GM18498 (cell line): Measurements from ENCODE around the gene TRUB1.
"Not testable (repeated sequence)": the region's sequence is repeated elsewhere in the genome, so short reads cannot be mapped to it uniquely, and the experiment has no call there.

Experiments
- ATAC-seq: cut with Tn5 transposase; IDR thresholded peaks from one replicate; pipeline ENCODE4 v1.9.1; 2021; ENCODE audit warnings: mild to moderate bottlenecking, moderate library complexity; ENCODE audit not compliant: unreplicated experiment

TRUB1 gene

DNA sequence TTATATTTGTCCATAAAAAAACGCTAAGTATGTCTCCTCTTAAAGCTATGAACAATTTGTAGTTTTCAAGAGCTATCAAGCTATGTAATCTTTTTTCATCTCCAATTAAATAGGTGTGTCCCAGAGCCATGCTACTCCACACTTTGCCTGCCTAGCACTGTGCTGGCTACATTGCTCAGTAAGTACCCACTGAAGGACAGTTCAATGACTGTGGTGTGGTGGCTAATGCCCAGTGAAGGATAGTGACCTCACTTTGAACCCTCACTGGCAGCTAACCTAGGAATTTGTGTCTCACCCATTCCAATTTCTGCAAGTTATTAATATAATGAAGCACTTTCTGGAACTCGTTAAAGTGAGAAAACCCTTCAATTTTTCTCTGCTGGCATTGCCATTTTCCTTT lies 14.4 kb upstream of the TRUB1 start:
- no peak for ATAC-seq

DNA sequence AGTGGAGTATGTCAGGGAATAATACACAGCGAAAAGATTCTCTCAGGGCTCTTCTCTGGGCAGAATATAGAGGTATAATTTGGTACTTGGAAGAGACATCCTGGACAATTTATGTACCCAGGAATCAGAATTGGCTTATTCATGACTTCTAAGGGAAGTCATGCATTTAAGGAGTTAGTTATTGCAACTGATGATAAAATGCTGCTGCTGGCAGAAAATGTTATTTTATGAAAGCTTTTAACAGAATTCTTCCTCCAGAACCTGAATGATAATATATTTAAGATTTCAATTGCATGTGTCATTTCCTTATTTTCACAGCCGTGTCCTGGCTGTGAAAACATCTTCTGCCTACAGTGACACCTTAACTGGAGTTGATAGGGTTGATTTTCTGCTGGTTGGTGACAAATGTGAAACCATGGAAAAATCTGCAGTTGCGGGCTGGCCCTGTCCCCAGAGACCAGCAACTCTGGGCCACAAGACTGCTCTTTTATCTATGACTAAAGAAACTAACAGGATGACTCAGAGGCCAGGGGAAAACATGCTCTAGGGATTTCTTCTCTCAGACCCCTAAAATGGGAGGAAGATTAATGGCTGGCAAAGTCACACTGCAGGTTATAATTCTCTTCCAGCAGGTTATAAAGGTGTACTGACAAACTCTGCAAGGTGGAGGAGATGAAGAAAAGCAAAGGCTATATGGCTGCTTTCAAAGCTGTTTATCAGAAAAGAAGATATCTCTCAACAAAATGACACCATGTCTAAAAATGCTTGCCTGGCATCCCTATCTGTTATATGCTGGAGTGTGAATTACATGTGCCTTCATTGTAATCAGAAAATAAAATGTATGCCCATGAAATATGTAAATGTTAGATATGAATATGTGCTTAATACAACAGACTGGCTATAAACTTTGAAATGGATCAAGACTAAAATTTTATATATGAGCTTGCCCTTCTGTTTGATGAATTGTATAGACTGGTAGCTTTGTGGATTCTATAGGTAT lies 12.1 kb upstream of the TRUB1 start:
- ATAC-seq: peak; percentile 83

DNA sequence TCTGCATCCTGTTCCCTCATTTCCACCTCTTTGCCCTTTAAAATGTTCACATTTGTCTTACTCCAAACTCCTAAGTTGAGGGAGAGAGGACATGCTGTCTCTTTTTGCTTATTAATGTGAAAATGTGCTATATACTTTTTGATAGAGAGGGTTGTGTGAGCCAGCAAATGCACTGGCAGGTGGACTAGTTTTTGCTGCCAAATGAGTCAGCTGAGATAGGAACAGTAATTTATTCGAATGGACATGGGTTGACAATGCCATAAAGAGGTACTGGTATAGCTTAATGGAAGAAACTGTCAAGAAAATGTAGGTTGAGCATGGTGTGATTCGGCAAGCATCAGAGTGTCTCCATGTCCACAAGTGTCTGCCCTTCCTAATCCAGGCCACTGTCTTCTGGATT lies 9.2 kb upstream of the TRUB1 start:
- ATAC-seq: no peak

DNA sequence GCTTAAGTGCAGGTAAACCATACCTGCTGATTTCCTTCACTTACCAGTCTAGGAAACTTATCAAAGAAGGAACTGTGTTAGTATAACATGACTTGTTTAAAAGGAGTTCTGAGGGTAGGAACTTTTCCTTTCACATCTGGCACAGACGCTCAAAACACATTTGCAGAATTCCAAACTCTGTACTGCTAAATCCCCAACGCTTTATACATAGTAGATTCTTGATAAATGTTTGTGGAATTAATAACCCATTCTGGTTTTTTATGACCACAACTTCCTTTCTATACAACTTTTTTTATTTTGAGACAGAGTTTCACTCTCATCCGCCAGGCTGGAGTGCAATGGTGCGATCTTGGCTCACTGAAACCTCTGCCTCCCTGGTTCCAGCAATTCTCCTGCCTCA lies 7.7 kb upstream of the TRUB1 start:
- ATAC-seq: no peak

DNA sequence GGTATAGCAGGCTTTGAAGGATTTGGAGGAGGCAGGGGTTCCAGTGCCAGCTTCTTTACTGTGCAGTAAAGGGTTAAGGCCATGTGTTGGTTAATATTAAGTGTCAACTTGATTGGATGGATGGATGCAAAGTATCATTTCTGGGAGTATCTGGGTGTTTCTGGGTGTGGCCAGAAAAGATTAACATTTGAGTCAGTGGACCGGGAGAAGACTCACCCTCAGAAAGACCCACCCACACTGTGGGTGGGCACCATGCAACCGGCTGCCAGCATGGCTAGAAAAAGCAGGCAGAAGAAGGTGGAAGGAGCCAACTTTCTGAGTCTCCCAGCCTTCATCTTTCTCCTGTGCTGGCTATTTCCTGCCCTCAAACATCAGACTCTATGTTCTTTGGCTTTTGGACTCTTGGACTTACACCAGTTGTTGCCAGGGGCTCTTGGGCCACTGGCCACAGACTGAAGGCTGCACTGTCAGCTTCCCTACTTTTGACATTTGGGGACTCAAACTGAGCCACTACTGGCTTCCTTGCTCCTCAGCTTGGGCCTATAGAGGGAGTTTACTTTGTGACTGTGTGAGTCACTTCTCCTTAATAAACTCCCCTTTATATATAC lies 6.8 kb upstream of the TRUB1 start:
- no peak for ATAC-seq

DNA sequence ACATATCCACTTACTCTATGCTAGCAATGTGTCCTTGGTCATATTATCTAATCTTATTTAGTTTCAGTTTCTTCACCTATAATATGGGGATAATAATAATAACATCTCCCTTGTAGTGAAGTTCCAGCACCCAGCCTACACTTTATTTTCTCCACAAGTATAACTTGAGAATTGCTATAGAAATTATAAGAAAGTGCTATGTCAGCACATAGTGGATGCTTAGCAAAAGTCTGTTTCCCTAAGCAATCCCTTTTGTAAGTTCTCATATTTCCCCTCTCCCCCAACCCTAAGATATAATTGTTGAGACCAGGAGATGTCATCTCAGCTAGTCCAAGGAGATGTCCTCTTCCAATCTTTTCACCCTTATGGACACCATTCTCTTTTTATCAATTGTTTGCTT lies 5.8 kb upstream of the TRUB1 start:
- no peak for ATAC-seq

DNA sequence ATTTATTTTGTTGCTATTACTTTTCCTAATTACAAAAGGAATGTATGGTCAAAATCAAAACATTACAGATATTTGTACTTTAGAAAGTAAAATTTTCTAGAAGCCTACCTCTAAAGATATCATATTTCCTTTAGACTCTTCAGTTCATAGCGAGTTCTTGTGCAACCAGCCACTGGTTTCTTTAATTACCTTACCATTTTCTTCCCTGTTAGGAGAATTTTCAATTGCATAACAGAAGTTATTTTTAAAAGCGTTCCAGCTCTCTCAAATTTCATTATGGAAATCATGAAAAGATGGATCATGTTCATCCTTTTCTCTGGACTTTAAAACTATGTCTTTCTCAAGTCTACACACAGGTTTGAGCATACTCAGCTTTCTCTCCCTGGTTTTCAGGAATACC lies 5.0 kb upstream of the TRUB1 start:
- ATAC-seq: no peak

DNA sequence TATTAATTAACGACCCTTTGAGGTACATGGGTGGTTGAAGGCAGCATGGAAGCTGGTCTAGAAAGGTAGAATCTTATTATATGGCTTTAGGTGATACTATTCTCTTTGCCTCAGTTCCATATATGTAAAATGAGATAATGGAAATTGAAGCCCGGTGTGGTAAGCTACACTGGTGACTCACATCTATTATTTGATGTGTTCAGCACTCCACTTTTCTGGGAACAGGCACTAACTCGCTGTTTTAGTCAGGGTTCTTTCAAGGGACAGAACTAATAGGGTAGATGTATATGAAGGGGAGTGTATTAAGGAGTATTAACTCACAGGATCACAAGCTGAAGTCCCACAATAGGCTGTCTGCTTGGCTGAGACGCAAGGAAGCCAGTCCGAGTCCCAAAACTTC lies 4.4 kb upstream of the TRUB1 start:
- ATAC-seq: no peak

GRCh38 chr10:114933995-114934394 lies 4.0 kb upstream of the TRUB1 start:
- ATAC-seq: not testable (repeated sequence)

DNA sequence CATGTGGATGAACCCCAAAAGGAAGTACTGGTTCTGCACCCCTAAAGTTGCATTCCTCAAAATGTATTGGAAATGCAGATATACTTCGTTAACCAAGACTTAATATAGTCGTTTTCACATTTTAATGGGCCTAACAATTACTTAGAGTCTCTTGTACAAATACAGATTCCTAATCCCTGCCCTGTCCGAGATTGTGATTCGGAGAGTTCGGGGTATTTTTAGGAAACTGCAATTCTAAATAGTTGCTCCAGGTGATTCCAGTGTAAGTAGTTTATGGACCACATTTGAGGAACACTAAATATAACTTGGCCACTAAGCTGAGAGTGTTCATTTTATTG lies 830 bp downstream of the TRUB1 start:
- no peak for ATAC-seq

- ATAC-seq: no peak
Observed at GRCh38 chr10:114940735-114941134, 2.7 kb downstream of the TRUB1 start.

GRCh38 chr10:114943000-114943399 lies 5.0 kb downstream of the TRUB1 start:
- no peak for ATAC-seq

DNA sequence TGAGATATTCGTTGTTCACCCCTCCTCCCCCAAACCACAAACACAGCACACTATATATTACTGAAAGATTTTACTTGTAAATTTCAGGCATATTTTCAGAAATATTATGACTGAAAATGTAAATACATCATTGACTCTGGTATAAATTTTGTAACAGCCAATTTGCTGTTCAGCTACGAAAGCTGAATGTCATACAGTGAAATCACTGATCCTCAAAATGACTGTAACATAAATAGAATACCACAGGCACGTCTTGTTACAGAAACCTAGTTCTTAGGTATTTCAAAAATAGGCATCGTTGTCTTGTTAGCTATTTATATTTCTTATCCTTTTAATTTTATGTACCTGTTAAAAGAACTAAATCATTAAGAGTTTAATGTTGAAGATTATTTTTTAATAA lies 15.1 kb downstream of the TRUB1 start:
- peak; percentile 61 for ATAC-seq

DNA sequence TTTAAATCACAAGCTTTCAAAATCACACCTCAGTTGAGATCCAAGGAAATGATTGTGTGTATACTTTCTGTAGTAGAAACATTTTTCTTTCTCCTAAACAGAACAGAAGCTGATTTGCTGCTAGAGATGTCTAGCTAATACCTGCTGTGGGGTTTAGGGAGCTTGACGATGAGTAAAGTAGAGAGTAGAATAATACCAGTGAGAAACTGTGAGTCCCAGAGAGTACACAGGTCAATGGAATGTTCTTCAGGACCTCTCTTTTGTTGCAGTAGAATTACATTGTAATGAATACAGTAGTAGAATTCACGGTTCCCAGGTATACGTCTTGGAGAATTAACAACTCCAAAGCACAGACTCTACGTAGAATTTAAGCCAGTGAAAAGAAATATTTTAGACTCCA lies 18.0 kb downstream of the TRUB1 start:
- ATAC-seq: no peak

GRCh38 chr10:114956466-114956865 lies 18.5 kb downstream of the TRUB1 start:
- ATAC-seq: no peak

DNA sequence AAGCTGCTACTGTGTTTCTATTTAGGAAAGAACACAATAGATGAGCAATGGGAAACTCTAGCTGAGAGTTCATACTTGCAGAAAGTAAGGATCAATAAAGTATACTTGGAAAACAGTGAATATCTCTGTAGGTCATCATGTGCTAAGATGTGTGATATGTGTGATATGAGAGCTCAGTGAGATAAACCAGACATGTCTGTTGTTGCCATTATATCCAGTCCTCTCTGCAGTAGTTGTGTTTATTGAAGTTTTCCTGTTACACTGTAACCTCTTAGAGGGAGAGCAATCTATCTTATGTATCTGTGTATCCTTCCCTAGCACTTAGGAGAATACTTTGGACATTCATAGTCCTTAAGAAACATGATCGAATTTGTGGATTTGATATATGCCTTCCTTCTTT lies 19.1 kb downstream of the TRUB1 start:
- ATAC-seq: no peak

DNA sequence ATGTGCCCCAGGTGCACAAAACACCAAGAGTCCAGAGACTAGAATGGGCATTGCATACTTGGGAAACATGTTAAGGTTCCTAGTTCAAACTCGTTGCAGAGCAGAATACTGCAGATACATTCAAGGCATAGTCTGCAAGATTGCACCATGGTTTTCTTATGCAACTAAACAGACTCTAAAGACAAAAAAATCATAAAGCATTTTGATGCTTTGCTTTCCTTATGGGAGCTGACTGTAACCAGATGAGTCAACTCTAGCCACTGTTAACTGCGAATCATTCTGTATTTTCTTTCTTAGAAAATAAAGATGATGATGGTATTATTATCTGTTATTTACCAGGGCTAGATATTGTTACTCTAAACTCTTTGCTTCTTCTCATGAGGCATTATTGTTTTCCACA lies 19.7 kb downstream of the TRUB1 start:
- no peak for ATAC-seq

DNA sequence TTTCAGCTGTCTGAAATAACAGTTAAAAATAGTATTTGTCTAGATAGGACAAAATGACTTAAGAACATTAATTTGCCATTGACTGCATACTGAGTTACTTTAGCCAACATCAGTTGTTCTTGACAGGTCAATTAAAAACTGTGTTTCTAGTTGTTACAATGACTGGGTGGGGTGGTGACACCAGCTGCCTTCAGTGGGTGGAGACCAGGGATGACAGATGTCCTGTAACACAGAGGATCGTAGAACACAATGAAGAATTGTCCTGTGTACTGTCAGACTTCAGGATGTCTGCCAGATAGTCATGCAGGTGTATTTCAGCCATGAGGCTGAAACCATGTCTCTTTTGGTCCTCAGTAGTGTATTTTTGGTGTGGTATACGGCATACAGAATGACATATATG lies 24.4 kb downstream of the TRUB1 start:
- ATAC-seq: no peak

- no peak for ATAC-seq
Observed at GRCh38 chr10:114963908-114964307, 25.9 kb downstream of the TRUB1 start.

- no peak for ATAC-seq
Observed at GRCh38 chr10:114967071-114967470, 29.1 kb downstream of the TRUB1 start.

DNA sequence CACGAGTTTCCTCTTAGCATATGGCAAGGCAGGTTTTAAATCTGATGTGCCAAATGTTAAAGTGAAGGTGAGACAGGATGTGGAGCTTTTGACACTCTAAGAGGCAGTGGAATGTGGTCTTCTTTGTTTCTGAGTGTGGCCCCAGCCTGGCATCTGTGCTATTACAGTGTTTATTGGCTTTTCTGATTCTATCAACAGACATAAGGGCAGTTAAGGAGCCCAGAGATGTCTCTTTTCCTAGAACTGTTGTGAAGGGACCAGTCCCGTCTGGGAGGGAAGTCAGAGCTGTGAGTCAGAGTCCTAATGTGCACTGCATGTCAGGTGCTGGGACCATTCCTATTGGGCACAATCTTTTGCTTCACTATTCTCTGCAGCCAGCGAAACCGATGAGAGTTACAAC lies 32.5 kb downstream of the TRUB1 start:
- no peak for ATAC-seq

- ATAC-seq: no peak
Observed at GRCh38 chr10:114973306-114973705, 35.3 kb downstream of the TRUB1 start.

DNA sequence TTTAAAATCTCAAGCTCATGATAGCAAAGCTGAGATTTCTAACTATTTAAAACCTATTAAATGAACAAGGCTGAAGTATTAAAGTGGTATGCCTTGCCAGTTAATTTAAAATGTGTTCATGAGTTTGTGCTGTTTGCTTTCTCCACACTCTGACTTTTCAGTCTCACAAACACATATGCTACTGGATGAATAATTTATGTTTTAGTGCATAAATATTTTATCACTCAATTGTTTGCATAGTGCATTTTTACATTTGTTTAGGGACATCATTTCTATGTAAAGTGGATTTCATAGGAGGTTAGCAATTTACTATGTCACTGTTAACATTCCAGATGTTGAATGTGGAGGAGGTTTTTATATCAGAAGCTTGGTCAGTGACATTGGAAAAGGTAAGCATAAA lies 36.0 kb downstream of the TRUB1 start:
- no peak for ATAC-seq
